DMS53 (cell line): Measurements from ENCODE around the gene SUZ12.
"Not testable (repeated sequence)": the region's sequence is repeated elsewhere in the genome, so short reads cannot be mapped to it uniquely, and the experiment has no call there.

Experiments used
- DNase-seq: peaks from one replicate; lab custom pipeline; 2025; lab: John Stamatoyannopoulos, UW

The SUZ12 gene

DNA sequence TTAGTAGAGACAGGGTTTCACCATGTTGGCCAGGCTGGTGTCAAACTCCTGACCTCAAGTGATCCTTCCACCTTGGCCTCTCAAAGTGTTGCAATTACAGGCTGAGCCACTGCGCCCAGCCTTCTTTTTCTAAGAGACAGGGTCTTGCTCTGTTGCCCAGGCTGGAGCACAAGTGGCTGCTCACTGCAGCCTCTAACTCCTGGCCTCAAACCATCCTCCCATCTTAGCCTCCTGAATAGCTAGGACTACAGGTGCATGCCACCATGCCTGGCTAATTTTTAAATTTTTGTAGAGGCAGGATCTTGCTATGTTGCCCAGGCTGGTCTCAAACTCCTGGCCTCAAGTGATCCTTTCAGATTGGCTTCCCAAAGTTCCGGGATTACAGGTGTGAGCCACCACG is 15.1 kb downstream of the SUZ12 start:
- DNase-seq = not testable (repeated sequence)

DNA sequence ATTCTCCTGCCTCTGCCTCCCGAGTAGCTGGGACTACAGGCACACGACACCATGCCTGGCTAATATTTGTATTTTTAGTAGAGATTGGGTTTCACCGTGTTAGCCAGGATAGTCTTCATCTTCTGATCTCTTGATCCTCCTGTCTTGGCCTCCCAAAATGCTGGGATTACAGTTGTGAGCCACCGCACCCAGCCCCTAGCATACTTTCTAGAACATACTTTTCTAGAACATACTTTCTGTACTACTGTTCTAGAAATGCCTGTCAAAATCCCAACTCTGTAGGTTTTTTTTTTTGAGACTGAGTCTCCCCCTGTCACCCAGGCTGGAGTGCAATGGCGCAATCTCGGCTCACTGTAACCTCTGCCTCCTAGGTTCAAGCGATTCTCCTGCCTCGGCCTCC is 27.3 kb downstream of the SUZ12 start:
- DNase-seq = not testable (repeated sequence)

DNA sequence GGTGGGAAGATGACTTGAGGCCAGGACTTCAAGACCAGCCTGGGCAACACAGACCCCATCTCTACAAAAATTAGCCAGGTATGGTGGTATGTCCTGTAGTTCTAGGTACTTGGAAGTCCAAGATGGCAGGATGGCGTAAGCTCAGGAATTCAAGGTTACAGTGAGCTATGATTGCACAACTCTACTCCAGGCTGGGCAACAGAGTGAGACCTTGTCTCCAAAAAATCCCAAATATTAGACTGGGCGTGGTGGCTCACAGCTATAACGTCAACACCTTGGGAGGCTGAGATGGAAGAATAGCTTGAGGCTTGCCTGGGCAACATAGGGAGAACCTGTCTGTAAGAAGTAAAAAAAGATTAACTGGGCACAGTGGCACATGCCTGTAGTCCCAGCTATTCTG is 30.8 kb downstream of the SUZ12 start:
- DNase-seq = no peak

DNA sequence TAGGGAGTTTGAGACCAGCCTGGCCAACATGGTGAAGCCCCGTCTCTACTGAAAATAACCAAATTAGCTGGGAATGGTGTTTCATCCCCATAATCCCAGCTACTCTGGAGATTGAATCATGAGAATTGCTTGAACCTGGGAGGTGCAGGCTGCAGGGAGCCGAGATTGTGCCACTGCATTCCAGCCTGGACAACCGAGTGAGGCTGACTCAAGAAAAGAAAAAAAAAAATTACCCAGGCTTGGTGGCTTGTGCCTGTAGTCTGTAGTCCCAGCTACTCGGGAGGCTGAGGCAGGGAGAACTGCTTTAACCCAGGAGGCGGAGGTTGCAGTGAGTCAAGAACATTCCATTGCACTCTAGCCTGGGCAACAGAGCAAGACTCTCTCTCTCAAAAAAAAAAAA is 33.6 kb downstream of the SUZ12 start:
- not testable (repeated sequence) for DNase-seq

DNA sequence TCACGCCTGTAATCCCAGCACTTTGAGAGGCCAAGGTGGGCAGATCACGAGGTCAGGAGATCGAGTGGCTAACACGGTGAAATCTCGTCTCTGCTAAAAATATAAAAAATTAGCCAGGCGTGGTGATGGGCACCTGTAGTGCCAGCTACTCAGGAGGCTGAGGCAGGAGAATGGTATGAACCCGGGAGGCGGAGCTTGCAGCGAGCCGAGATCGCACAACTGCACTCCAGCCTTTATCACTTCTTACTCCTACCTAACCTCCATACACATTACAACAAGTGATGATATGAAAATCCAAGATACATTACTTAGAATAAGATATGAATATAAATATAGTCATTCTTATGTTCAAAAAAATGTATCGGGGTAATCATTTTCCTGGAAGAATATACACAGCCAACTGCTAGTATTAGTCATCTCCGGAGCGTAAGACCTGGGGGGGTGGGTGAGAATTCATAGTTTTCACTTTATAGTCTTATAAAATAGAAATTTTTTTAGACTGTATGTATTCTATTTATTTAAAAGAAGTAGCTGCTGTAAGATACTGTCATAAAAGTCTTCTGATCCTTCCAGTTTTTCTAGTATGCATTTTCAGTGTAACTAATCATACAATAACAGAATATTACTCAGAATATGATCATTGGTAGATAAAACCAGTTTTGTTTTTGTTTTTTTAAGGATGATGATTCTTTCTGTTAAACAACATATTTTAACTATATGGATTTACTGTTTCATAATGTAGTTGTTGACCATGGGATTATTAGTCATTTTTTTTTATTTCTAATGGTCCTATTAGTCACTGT is 37.7 kb downstream of the SUZ12 start:
- DNase-seq = not testable (repeated sequence)

DNA sequence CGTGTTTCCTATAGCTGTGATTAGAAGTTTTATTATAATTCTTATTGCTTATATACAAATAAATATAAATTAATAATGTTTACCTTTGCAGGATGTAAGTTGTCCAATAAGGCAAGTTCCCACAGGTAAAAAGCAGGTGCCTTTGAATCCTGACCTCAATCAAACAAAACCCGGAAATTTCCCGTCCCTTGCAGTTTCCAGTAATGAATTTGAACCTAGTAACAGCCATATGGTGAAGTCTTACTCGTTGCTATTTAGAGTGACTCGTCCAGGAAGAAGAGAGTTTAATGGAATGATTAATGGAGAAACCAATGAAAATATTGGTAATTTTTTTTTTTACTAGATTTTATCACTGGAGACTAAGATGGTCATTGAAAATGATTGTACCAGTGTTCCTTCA is 38.6 kb downstream of the SUZ12 start:
- not testable (repeated sequence) for DNase-seq

DNA sequence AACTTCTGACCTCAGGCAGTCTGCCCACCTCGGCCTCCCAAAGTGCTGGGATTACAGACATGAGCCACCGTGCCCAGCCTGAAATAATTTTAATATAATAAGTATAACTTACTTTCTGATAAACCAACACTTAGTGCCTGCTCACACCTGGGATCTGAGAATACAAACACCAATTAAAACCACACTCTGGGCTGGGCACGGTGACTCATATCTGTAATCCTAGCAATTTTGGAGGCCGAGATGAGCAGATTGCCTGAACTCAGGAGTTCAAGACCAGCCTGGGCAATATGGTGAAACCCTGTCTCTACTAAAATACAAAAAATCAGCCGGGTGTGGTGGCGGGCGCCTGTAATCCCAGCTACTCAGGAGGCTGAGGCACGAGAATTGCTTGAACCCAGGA is 55.0 kb downstream of the SUZ12 start:
- DNase-seq = not testable (repeated sequence)

DNA sequence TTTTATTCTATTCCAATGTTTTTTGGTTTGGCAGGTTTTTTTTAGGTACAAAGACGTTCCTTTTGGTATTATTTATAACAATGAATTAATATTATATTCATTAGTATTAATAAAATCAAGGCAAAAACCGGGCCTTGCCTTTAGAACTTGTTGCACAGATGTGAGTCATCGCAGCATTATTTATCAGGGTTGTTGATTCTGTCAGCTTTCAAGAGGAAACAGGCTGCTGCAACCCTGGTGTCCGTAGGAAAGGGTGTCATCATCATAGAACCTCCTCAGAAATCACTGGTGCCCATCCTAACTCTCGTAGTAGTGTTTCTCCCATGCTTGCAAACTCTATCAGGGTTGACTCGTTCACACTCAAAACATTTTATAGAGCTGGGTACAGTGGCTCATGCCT is 60.2 kb downstream of the SUZ12 start:
- peak; percentile 31 for DNase-seq

DNA sequence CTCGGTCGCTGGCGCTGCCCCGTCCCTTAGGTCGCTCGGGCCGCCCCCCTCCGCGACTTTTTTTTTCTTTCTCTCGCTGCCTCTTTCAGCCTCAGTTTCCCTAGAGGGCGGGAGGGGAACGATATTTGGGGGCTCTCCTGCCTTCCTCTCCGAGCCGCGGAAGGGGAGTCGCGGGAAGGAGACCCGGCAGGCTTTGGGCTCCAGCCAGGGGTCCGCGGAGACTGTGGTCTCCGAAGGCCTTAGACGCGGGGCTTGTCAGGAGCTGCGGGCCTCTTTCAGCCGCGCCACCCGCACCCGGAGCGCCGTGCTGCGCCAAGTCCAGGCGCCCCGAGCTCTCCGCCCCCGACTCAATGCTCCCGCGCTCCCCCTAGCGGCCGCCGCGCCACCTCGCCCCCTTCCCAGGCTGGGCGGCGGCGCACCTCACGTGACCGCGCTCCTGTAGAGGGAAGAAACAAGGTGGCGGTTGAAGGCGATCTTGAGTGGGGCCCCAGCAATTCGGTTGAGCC is 70.2 kb downstream of the SUZ12 start, which contains the start of gene LRRC37B:
Gene LRRC37B (plus strand): TSS at position 427 of the 506 bp plus-strand sequence. CDS start 14,010 bp downstream, outside the sequence.
- DNase-seq = peak; percentile 83

DNA sequence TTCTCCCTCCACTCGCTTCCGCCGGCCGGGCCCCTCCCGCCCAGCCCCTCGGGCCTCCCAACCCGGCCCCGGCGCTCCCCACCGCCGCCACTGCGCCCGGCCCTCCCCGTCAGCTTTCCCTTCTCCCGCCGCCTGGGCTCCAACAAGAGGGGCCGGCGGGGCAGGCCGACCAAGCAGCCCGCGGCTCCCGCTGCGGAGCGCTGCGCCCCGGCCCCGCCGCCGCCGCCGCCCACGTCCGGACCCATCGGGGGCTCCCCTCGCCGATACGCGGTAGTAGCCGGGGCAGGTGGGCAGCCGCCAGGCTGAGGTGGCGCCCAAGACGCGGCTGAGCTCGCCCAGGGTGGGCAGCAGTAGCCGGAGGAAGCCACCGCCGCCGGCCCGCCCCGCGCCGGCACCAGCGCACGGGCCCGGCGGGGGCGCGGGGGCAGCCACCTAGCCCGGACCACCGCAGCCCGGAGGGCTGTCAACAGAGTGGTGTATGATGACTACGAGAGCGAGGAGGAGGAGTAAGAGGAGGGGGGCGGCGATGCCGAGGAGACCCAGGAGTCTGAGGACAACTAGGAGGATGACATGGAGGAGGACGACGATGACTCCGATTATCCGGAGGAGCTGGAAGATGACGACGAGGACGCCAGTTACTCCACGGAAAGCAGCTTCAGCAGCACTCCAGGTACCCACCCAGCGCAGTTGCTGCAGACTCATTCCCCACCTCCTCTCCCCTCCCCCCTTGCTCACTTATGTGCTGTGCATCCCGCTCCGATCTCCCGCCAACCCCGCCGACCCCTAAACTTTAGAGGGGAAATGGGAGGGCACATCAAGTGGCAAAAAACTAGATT is 70.9 kb downstream of the SUZ12 start:
- peak; percentile 83 for DNase-seq

DNA sequence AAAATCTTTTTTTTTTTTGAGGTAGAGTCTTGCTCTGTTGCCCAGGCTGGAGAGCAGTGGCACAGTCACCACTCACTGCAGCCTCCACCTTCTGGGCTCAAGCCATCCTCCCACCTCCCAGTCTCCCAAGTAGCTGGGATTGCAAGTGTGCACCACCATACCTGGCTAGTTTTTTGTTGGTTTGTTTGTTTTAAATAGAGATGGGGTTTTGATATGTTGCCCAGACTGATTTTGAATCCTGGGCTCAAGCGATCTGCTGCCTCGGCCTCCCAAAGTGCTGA is 72.4 kb downstream of the SUZ12 start:
- DNase-seq = no peak

DNA sequence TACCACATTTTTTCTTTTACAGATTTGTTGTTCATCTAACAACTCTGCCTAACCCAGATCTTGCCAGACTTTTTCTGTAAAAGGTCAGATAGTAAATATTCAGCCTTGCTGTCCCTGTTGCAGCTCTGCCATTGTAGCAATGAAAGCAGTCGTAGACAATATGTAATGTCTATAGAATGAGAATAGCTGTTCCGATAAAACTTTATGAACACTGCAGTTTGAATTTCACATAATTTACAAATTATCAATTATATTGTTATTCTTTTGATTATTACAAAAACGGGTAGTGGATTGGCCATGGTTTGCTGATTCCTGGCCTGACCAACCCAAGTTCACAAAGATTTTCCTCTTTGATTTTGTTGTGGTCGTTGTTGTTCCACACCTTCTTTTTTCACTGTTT is 73.3 kb downstream of the SUZ12 start:
- DNase-seq = no peak

DNA sequence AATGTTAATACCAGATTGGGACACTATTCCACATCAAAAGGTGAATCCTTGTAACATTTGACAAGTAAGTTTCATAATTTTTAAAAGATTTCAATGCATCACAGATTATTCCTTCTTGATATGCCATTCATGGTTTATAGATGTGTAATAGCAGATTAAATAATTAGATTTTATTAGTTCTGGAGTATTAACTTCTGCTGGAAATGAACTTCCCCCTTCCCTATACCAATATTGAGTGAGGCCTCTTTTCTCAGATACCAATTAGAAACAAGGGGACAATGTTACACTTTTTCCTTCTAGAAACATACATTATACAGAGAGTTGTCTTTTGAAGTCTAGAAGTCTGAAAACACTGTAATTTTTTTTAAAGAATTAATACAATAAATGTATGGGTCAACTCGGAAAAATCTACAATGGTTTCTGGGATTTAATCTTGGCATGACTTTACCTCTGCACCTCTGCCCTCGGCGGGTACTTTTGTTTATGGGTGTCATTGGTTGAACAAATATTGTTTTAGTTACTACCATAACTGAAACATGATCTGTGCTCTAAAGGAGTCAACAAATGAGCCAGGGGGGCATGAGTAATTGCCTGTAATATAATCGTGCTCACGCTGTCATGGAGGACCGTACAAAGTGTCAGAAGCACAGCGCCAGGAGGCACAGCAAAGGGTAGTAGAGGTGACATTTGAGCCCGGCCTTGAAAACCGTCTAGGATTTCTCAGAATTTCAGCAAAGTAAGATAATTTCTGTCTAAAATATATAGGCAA is 78.6 kb downstream of the SUZ12 start:
- DNase-seq = peak; percentile 96

DNA sequence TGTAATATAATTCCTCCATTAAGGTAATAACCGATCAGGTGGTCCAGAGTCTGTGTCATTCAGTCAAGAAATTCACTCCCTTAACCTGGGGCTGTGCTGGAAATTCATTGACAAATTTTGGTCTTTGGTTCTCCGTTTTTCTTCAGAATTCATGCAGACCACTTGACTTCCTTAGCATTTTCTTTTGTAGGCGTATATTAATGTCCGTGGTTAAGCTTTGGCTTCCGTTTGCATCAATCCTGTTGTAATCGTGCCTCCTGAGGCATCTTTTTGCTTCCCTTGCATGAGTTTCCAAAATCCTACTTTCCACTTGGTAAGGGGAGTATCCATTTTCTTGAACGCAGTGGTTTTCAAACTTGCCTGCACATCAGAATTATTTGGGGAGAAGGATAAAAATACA is 79.4 kb downstream of the SUZ12 start:
- DNase-seq = no peak

DNA sequence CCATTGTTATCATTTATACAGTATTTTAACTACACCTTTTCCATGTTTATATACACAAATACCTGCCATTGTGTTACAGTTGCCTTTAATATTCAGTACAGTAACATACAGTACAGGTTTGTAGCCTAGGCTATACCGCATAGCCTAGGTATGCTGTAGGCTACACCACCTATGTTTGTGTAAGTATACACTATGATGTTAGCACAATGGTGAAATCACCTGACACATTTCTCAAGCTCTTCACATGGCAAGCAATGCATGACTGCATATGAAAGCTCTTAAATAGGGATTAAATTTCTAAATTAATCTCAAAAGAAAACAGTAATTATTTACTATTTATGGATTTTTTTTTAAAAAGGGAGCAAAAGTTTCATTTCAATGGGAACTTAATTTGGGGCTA is 82.4 kb downstream of the SUZ12 start:
- DNase-seq = peak; percentile 87

DNA sequence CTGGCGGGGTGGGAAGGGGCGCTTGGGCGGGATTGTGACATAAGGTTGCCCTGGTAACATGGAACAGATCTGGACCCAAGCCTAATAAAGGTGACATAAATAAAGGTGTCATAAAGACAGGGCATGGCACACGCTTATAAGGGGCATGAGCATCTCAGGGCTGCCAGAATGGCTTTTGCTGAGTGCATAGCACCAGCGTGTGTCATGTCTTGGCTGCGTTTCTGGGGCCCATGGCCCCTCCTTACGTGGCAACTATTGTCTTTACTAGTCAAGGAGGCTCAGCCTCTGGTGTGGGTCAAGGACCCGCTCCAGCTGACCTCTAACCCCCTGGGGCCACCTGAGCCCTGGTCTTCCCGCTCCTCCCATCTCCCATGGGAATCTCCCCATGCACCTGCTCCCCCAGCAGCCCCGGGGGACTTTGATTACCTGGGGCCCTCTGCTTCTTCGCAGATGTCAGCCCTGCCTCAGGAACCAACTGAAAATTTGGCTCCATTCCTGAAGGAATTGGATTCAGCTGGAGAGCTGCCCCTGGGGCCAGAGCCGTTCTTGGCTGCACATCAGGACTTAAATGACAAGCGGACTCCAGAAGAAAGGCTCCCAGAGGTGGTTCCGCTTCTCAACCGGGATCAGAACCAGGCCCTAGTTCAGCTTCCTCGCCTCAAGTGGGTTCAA is 84.3 kb downstream of the SUZ12 start:
- DNase-seq = no peak

DNA sequence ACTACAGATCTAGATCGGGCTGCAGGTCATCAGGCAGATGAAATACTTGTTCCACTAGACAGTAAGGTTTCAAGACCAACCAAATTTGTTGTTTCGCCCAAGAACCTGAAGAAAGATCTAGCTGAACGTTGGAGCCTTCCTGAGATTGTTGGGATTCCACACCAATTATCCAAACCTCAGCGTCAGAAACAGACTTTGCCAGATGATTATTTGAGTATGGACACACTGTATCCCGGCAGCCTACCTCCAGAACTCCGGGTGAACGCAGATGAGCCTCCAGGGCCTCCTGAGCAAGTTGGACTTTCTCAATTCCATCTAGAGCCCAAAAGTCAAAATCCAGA is 84.8 kb downstream of the SUZ12 start:
- no peak for DNase-seq

DNA sequence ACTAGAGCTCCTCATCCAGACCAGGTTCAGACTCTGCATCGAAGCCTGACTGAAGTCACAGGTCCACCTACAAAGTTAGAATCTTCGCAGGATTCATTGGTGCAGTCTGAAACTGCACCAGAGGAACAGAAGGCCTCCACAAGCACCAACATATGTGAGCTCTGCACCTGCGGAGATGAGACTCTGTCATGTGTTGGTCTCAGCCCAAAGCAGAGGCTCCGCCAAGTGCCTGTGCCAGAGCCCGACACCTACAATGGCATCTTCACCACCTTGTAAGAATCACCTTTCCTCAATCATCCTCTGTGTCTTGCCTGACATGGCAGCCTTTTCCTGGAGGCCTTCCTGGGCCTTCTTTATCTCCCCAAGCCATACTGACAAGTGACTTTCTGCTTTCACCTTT is 85.7 kb downstream of the SUZ12 start:
- DNase-seq = not testable (repeated sequence)

DNA sequence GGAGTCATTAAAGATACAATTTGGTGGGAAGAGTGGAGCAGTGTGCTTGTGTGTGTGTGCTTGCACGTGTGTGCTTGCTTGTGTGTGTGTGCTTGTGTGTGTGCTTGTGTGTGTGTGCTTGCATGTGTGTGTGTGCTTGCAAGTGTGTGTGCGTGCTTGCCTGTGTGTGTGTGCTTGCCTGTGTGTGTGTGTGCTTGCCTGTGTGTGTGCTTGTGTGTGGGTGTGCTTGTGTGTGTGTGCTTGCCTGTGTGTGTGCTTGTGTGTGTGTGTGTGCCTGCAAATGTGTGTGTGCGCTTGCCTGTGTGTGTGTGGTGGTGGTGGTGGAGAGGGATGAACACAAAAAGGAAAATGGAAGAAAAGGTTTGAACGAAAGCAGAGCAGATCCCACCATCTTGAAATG is 90.5 kb downstream of the SUZ12 start:
- not testable (repeated sequence) for DNase-seq

DNA sequence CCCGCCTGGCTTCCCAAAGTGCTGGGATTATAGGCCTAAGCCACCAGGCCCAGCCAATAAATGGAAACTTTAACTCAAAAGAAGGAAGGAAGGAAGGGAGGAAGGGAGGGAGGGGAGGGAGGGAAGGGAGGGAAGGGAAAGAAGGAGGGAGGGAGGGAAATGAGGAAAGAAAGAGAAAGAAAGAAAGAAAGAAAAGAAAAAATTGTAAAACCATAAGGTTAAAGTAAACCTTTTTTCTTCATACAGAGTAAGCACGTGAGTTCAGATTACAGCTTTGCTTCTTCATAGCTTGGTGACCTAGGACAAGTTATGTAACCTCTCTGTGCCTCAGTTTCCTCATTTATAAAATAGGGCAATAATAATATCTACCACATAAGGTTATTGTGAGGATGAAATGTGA is 96.4 kb downstream of the SUZ12 start:
- DNase-seq = no peak

DNA sequence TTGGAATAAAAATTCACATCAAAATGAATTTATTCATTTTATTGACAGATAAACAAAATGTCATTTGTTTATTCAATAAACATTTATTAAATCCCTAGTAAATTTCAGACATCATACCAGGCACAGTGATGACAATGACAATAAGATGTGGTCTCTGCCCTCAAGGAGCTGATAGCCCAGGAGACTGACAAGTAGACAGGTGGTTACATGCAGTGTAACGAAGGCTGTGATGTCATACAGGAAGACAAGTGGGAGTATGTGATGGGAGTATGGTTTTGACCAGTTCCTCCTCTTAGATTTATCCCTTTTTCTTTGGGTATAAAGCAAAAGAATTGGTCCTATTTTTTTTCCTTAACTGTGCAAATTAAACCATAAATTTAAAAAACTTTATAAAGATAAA is 97.0 kb downstream of the SUZ12 start:
- DNase-seq = not testable (repeated sequence)

DNA sequence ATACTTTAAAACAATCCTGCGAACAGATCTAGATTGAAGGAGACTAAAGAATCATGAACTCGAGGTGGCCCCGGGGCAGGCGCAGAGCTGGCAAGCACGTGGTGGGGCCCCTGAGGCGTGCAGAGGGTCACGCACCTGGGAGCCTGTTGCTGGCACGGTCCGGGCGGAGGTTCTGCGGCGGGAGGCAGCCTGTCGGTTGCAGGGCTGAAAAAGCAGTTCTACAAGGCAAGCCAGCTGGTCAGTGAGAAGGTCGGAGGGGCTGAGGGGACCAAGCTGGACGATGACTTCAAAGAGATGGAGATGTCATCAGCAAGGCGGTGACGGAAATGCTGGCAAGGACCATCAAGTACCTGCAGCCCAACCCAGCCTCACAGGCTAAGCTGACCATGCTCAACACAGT is 103.4 kb downstream of the SUZ12 start:
- DNase-seq = not testable (repeated sequence)
